ENCODE data around the gene PSMB5. TPM values are rescaled to one million over a fixed set of nuclear protein-coding genes. Genes with fewer than 3 reads are reported as not detected.

The PSMB5 gene
- total and polyA plus RNA-seq, 2 of the 13 experiments (the other 11 are each of a cell fraction or from before 2014, with no cell fraction given), result 705 to 871 TPM

DNA sequence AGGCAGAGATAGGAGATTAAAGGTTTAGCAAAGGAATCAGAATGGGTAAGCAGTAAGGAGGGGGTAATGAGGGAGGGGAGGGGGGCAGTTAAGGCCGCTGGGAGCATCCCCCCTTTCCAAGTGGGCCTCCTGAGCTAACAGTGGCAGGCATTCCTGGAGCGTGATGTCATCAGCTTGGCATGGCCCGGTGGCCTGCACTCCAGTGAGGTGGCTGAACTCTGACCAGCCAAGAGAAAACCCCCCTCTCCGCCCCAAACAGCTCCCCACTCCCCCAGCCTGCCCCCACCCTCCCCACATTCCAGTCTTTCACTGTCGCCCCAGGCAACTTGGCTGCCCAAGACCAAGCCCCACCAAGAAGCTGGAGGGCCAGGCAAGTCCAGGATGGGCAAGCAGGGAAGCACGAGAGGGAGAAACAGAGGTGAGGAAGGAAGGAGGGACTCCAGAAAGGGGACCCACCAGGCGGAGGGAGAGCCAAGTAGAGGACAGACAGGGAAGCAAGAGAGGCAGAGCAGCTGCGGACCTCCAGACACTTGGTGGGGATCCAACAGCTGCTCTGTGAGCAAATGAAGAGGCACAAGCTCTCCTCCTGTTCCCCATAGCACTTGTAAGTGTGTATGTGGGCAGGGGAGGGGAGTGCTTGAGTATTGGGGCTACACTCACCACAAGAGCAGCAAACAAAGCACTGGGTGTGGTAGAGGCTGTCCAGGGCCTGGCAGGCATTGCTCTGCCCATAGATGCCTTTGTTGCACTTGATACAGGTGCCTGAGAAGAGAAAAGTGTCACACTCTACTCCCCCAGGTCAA is 56.8 kb downstream of the PSMB5 start (continued):
- peak; percentile 50 for TF ChIP-seq ZNF205 (CRISPR knock-in tag; IDR thresholded peaks at IDR 0.05)
- TF ChIP-seq, protein P1, sequence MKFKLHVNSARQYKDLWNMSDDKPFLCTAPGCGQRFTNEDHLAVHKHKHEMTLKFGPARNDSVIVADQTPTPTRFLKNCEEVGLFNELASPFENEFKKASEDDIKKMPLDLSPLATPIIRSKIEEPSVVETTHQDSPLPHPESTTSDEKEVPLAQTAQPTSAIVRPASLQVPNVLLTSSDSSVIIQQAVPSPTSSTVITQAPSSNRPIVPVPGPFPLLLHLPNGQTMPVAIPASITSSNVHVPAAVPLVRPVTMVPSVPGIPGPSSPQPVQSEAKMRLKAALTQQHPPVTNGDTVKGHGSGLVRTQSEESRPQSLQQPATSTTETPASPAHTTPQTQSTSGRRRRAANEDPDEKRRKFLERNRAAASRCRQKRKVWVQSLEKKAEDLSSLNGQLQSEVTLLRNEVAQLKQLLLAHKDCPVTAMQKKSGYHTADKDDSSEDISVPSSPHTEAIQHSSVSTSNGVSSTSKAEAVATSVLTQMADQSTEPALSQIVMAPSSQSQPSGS (CRISPR knock-in tag; IDR thresholded peaks at IDR 0.05), result peak; percentile 100
- peak; percentile 79; the same call in 1 of the 2 replicates for TF ChIP-seq ZNF124 (CRISPR knock-in tag; IDR thresholded peaks at IDR 0.05)
- no peak for TF ChIP-seq ZSCAN20 (CRISPR knock-in tag; IDR thresholded peaks at IDR 0.05; ENCODE audit: borderline replicate concordance)
- TF ChIP-seq HOXA3 (CRISPR knock-in tag; IDR thresholded peaks at IDR 0.05), result no peak
- no peak for TF ChIP-seq CERS6 (CRISPR knock-in tag; IDR thresholded peaks at IDR 0.05)
- TF ChIP-seq ATF5 (CRISPR knock-in tag; IDR thresholded peaks at IDR 0.05; ENCODE audit: low read depth), result 0 out of 2 replicates have a peak, but pooled peaks have one; percentile 68
- TF ChIP-seq POLR2A (IDR thresholded peaks at IDR 0.05; ENCODE audit: insufficient read depth in 1 of 2, low read depth in 2 of 2, low read length in 2 of 2), result peak in 1 of 2 experiments; percentile 68; a peak in 2 of 4 replicates
- TF ChIP-seq ZNF703 (CRISPR knock-in tag; IDR thresholded peaks at IDR 0.05; ENCODE audit: borderline replicate concordance), result no peak
- TF ChIP-seq, protein P2, sequence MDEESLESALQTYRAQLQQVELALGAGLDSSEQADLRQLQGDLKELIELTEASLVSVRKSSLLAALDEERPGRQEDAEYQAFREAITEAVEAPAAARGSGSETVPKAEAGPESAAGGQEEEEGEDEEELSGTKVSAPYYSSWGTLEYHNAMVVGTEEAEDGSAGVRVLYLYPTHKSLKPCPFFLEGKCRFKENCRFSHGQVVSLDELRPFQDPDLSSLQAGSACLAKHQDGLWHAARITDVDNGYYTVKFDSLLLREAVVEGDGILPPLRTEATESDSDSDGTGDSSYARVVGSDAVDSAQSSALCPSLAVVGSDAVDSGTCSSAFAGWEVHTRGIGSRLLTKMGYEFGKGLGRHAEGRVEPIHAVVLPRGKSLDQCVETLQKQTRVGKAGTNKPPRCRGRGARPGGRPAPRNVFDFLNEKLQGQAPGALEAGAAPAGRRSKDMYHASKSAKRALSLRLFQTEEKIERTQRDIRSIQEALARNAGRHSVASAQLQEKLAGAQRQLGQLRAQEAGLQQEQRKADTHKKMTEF (CRISPR knock-in tag; IDR thresholded peaks at IDR 0.05), result peak; percentile 96
- peak; percentile 89 for TF ChIP-seq ZFX (CRISPR knock-in tag; IDR thresholded peaks at IDR 0.05; ENCODE audit: low read depth)
- no peak for TF ChIP-seq NFKB2 (CRISPR knock-in tag; IDR thresholded peaks at IDR 0.05; ENCODE audit: borderline replicate concordance)
- no peak for TF ChIP-seq ZSCAN21 (CRISPR knock-in tag; IDR thresholded peaks at IDR 0.05; ENCODE audit: borderline replicate concordance)
- no peak; the same call in 1 of the 2 replicates for TF ChIP-seq SMARCC2 (IDR thresholded peaks at IDR 0.05)
- no peak for TF ChIP-seq CSRNP1 (CRISPR knock-in tag; IDR thresholded peaks at IDR 0.05)
- TF ChIP-seq PAF1 (CRISPR knock-in tag; IDR thresholded peaks at IDR 0.05), result peak; percentile 83
- no peak for TF ChIP-seq SRY (CRISPR knock-in tag; IDR thresholded peaks at IDR 0.05)
- TF ChIP-seq ZNF792 (CRISPR knock-in tag; IDR thresholded peaks at IDR 0.05), result peak; percentile 97
- TF ChIP-seq ZNF580 (CRISPR knock-in tag; IDR thresholded peaks at IDR 0.05; ENCODE audit: borderline replicate concordance, low read depth), result peak; percentile 56; the same call in 1 of the 2 replicates
- peak; percentile 78; the same call in 1 of the 2 replicates for TF ChIP-seq TFAP4 (IDR thresholded peaks at IDR 0.05; ENCODE audit: borderline replicate concordance, low read depth)
- TF ChIP-seq, protein P3, sequence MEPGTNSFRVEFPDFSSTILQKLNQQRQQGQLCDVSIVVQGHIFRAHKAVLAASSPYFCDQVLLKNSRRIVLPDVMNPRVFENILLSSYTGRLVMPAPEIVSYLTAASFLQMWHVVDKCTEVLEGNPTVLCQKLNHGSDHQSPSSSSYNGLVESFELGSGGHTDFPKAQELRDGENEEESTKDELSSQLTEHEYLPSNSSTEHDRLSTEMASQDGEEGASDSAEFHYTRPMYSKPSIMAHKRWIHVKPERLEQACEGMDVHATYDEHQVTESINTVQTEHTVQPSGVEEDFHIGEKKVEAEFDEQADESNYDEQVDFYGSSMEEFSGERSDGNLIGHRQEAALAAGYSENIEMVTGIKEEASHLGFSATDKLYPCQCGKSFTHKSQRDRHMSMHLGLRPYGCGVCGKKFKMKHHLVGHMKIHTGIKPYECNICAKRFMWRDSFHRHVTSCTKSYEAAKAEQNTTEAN (CRISPR knock-in tag; conservative IDR thresholded peaks at IDR 0.05), result no peak
